AG08395 (cell line): ENCODE measurements around the gene EP400.
A peak's percentile ranks its signal among the peaks of the same experiment; 100 is the strongest.
"Not testable (repeated sequence)": the region's sequence is repeated elsewhere in the genome, so short reads cannot be mapped to it uniquely, and the experiment has no call there.

ENCODE experiments used
- DNase-seq: peaks from one replicate; pipeline ENCODE4 v3.0.0; 2012; ENCODE audit warnings: mixed read lengths, low spot score

The EP400 gene

GRCh38 chr12:132067182-132067581, 117.4 kb downstream of the EP400 start:
- no peak for DNase-seq

- DNase-seq: no peak
These were observed 118.5 kb downstream of the EP400 start for GRCh38 chr12:132068250-132068649.

GRCh38 chr12:132069336-132069985, 119.7 kb downstream of the EP400 start:
- no peak for DNase-seq

GRCh38 chr12:132070298-132070697, 120.6 kb downstream of the EP400 start:
- DNase-seq: no peak

- no peak for DNase-seq
These were observed 121.5 kb downstream of the EP400 start for GRCh38 chr12:132071040-132071810.

GRCh38 chr12:132071830-132072384, 122.2 kb downstream of the EP400 start:
- DNase-seq: no peak

- DNase-seq: no peak
These were observed 124.5 kb downstream of the EP400 start for GRCh38 chr12:132074216-132074615.

- DNase-seq: no peak
These were observed 125.4 kb downstream of the EP400 start for GRCh38 chr12:132075026-132075713.

GRCh38 chr12:132075714-132076553, 126.2 kb downstream of the EP400 start:
- DNase-seq: no peak

GRCh38 chr12:132076711-132077110, 127.0 kb downstream of the EP400 start:
- DNase-seq: no peak

- no peak for DNase-seq
These were observed 127.8 kb downstream of the EP400 start for GRCh38 chr12:132077322-132078100.

GRCh38 chr12:132078190-132078589, 128.4 kb downstream of the EP400 start:
- DNase-seq: peak; percentile 70

GRCh38 chr12:132079200-132079599, 129.5 kb downstream of the EP400 start:
- DNase-seq: peak; percentile 50

- no peak for DNase-seq
These were observed 130.0 kb downstream of the EP400 start for GRCh38 chr12:132079695-132080094.

GRCh38 chr12:132080515-132080914, 130.8 kb downstream of the EP400 start:
- not testable (repeated sequence) for DNase-seq

- DNase-seq: no peak
These were observed 131.7 kb downstream of the EP400 start for GRCh38 chr12:132081423-132081822.

- no peak for DNase-seq
These were observed 133.8 kb downstream of the EP400 start for GRCh38 chr12:132083614-132083940.

- peak; percentile 100 for DNase-seq
These were observed 134.3 kb downstream of the EP400 start for GRCh38 chr12:132083941-132084620.

- peak; percentile 72 for DNase-seq
These were observed 135.0 kb downstream of the EP400 start for GRCh38 chr12:132084621-132085290.

- DNase-seq: peak; percentile 26
These were observed 135.5 kb downstream of the EP400 start for GRCh38 chr12:132085291-132085635.
